Gastroesophageal sphincter (tissue), 4 donors: ENCODE data around the gene GMEB2. TPM values are rescaled to one million over a fixed set of nuclear protein-coding genes. Genes with fewer than 3 reads are reported as not detected.

Source experiments
- ATAC-seq: fragments of 150-250 bp; one replicate; pipeline ENCODE4 v1.9.1; 2016; ENCODE audit warnings: mild to moderate bottlenecking, moderate library complexity
- H3K27ac ChIP-seq, 4 donors: fragments of 200-600 bp; sonication (generic) in 3 of 4; 1 replicate in 3 of 4; 2 replicates in 1 of 4; pipeline ENCODE4 v1.5.1; 2016 to 2019
- H3K27me3 ChIP-seq: fragments of 200-600 bp; sonication (generic); one replicate; pipeline ENCODE4 v1.5.1; 2019
- H3K36me3 ChIP-seq, 2 donors: fragments of 200-600 bp; sonication (generic); one replicate each; pipeline ENCODE4 v1.5.1; 2019; ENCODE audit warnings: control low read depth in 1 of 2
- H3K4me1 ChIP-seq, 3 donors: fragments of 200-600 bp; sonication (generic); 1 replicate in 2 of 3; 2 replicates in 1 of 3; pipeline ENCODE4 v1.5.1; 2016 to 2019; ENCODE audit warnings: control low read depth in 2 of 3
- H3K4me3 ChIP-seq, 2 donors: fragments of 200-600 bp; sonication (generic); one replicate each; pipeline ENCODE4 v1.5.1; 2019; ENCODE audit warnings: mild to moderate bottlenecking in 1 of 2, moderate library complexity in 1 of 2
- H3K9me3 ChIP-seq, 3 donors: fragments of 200-600 bp; sonication (generic); one replicate each; pipeline ENCODE4 v1.5.1; 2017 to 2019; ENCODE audit warnings: control low read depth in 2 of 3
- CTCF ChIP-seq, 4 experiments: fragments of 200-600 bp in 2 of 4; fragments of 450-650 bp in 2 of 4; sonication (generic) in 1 of 4; IDR thresholded peaks; one replicate each; pipeline ENCODE4 v1.5.1; 2017 to 2019; ENCODE audit warnings: antibody characterized with exemption in 4 of 4, mild to moderate bottlenecking in 2 of 4, moderate library complexity in 2 of 4
- EP300 ChIP-seq: sonication (generic); formaldehyde crosslinking; IDR thresholded peaks from one replicate; pipeline ENCODE4 v1.6.1; 2017; ENCODE audit warnings: antibody characterized with exemption, mild to moderate bottlenecking
- POLR2A ChIP-seq, 2 donors: fragments of 450-650 bp; IDR thresholded peaks; one replicate each; pipeline ENCODE4 v1.6.1; 2017; ENCODE audit warnings: antibody characterized with exemption in 2 of 2, mild to moderate bottlenecking in 2 of 2, moderate library complexity in 1 of 2
- POLR2AphosphoS5 ChIP-seq: sonication (generic); formaldehyde crosslinking; IDR thresholded peaks from one replicate; pipeline ENCODE4 v1.6.1; 2017; ENCODE audit warnings: antibody characterized with exemption
- WGBS, 2 donors: methylation state at CpG; one replicate each; pipeline ENCODE4 v1.1.5; 2018; ENCODE audit warnings: low coverage in 1 of 2; 5-methylcytosine and 5-hydroxymethylcytosine counted together
- total RNA-seq, 4 donors: library from RNA; depleted of rRNA; stranded (reverse); fragments of >200 nt; gene quantifications; one replicate each; pipeline ENCODE4 v1.1.0, GENCODE V29; 2016

The GMEB2 gene
- total RNA-seq, 4 donors from 2014 or later = 9.8 to 16.1 (median 12.1) TPM

- WGBS, 2 donors = 28 to 31% methylated on average over 5 to 6 of the region's 9 CpGs
- Histone ChIP-seq H3K36me3 (no peaks in the 10 kb centered on the region), H3K9me3 (no peaks in the 10 kb centered on the region), H3K4me3 (no peak overlapping the region), H3K27ac (no peak overlapping the region), H3K27me3 (peaks cover 77% of the 10 kb centered on the region), H3K4me1 (peaks cover 0 to 23% (median 10%) of the 10 kb centered on the region in 3 donors)
- ATAC-seq = no peak
- no peak for TF ChIP-seq POLR2AphosphoS5
These were observed 75.8 kb downstream of the GMEB2 start for GRCh38 chr20:63551068-63551467.

DNA sequence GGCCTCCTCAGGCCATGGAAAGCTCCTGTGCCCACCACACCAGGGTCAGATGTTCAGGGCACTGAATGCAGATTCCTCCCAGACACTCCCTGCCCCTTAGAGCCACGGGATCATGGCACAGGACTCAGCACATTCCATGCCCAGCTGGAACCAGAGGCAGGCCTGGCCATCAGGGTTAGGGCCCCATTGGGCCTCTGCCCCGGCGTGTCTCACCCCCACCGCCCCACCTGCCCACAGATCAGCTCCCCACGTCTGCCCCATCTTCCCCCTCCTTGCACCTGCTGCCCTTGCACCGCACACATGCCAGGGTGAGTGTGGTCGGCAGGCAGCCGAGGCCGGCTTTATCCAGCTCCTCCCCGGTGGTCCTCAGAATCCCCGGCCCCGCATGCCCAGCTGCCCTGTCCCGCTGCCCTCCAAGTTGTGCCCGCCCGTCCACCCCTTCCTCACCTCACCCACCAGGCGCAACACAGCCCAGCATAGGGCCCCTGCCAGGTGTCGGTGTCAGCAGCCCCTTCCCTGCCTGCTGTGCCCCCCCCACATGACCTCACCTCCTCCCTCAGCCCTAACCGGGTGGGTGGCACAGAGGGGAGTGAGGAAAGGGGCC lies 77.1 kb downstream of the GMEB2 start:
- Histone ChIP-seq H3K4me1 (peaks cover 0 to 23% (median 10%) of the 10 kb centered on the region in 3 donors), H3K27me3 (peaks cover 89% of the 10 kb centered on the region), H3K4me3 (no peak overlapping the region), H3K36me3 (no peaks in the 10 kb centered on the region), H3K27ac (no peak overlapping the region), H3K9me3 (no peaks in the 10 kb centered on the region)
- WGBS, 2 donors = 90% methylated on average over 6 of the region's 18 CpGs; no CpG with 5 or more reads in 1 of the 2 donors
- TF ChIP-seq CTCF (IDR thresholded peaks at IDR 0.05) (no peak), POLR2A (IDR thresholded peaks at IDR 0.05) (no peak), EP300 (no peak), POLR2AphosphoS5 (no peak)
- no peak for ATAC-seq

DNA sequence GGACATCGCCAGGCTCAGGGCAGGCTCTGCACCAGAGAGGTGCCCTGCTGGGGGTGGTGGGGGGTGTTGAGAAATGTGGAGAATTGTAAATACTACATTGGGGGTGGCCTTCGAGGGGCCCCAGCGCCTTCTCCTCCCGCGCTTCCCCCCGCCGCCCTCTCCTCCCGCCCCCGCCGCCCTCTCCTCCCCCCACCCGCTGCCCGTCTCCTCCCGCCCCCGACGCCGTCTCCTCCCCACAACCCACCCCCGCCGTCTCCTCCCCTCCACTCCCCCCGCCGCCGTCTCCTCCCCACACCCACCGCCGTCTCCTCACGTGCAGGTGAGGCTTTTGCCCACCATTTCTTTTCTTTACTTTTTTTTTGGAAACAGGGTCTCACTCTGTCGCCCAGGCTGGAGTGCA lies 77.9 kb downstream of the GMEB2 start:
- TF ChIP-seq EP300 = no peak
- TF ChIP-seq CTCF (IDR thresholded peaks at IDR 0.05) = no peak
- no peak for TF ChIP-seq POLR2AphosphoS5
- no peak for TF ChIP-seq POLR2A (IDR thresholded peaks at IDR 0.05)
- no peak for ATAC-seq
- Histone ChIP-seq H3K4me1 (peaks cover 0 to 17% (median 6%) of the 10 kb centered on the region in 3 donors), H3K27me3 (peaks cover 89% of the 10 kb centered on the region), H3K27ac (no peak overlapping the region), H3K4me3 (no peak overlapping the region), H3K9me3 (no peaks in the 10 kb centered on the region), H3K36me3 (no peaks in the 10 kb centered on the region)
- WGBS, 2 donors = 17 to 100% methylated on average over 1 to 11 of the region's 25 CpGs

- no peaks in the 10 kb centered on the region for H3K9me3 ChIP-seq
- H3K36me3 ChIP-seq = no peaks in the 10 kb centered on the region
- TF ChIP-seq POLR2AphosphoS5 (no peak), CTCF (IDR thresholded peaks at IDR 0.05) (no peak), POLR2A (IDR thresholded peaks at IDR 0.05) (no peak), EP300 (no peak)
- no peak overlapping the region for H3K27ac ChIP-seq
- H3K27me3 ChIP-seq = peaks cover 86% of the 10 kb centered on the region
- H3K4me1 ChIP-seq = peaks cover 0 to 12% (median under 1%) of the 10 kb centered on the region in 3 donors
- WGBS, 2 donors = 19 to 28% methylated on average over 6 to 8 of the region's 11 CpGs
- ATAC-seq = no peak
- no peak overlapping the region for H3K4me3 ChIP-seq
These were observed 78.4 kb downstream of the GMEB2 start for GRCh38 chr20:63548542-63548941.

- Histone ChIP-seq H3K4me1 (peaks cover 0 to 7% (median 0%) of the 10 kb centered on the region in 3 donors), H3K36me3 (no peaks in the 10 kb centered on the region), H3K9me3 (no peaks in the 10 kb centered on the region), H3K4me3 (no peak within 1 kb of the TSS), H3K27me3 (peaks cover 80% of the 10 kb centered on the region), H3K27ac (no peak within 1 kb of the TSS)
- no peak for ATAC-seq
- WGBS, 2 donors = 60% methylated on average over 3 of the region's 35 CpGs; no CpG with 5 or more reads in 1 of the 2 donors
- TF ChIP-seq POLR2A (IDR thresholded peaks at IDR 0.05) = no peak
- no peak for TF ChIP-seq CTCF (IDR thresholded peaks at IDR 0.05)
- no peak for TF ChIP-seq EP300
- TF ChIP-seq POLR2AphosphoS5 = no peak
These were observed 79.0 kb downstream of the GMEB2 start, which contains the start of gene SRMS for GRCh38 chr20:63547725-63548480. Gene SRMS, minus strand, starts transcription at chr20:63547749. Its CDS starts 286 bp downstream, at chr20:63547463.
